HEK293 (cell line): ENCODE results near the gene ZSWIM4.

Experiments
- BCL11B ChIP-seq: fragments of 450-650 bp; formaldehyde crosslinking; IDR thresholded peaks from 2 replicates; pipeline ENCODE4 v1.5.1; 2016; ENCODE audit warnings: low read depth, missing biosample characterization, missing genetic modification characterization
- GLI2 ChIP-seq: fragments of 450-650 bp; formaldehyde crosslinking; IDR thresholded peaks from 2 replicates; pipeline ENCODE4; 2017; ENCODE audit warnings: missing biosample characterization, missing genetic modification characterization, low read depth, borderline replicate concordance
- GLIS2 ChIP-seq: fragments of 450-650 bp; formaldehyde crosslinking; IDR thresholded peaks from 2 replicates; pipeline ENCODE4 v1.5.1; 2016; ENCODE audit warnings: missing biosample characterization, missing genetic modification characterization
- IKZF3 ChIP-seq: fragments of 450-650 bp; IDR thresholded peaks from 2 replicates; pipeline ENCODE4 v1.5.0; 2018; ENCODE audit warnings: missing biosample characterization, mild to moderate bottlenecking, missing genetic modification characterization, moderate library complexity
- KLF1 ChIP-seq: fragments of 450-650 bp; formaldehyde crosslinking; IDR thresholded peaks from 2 replicates; pipeline ENCODE4 v1.5.1; 2016; ENCODE audit warnings: missing biosample characterization, missing genetic modification characterization
- KLF16 ChIP-seq: fragments of 450-650 bp; formaldehyde crosslinking; IDR thresholded peaks from 2 replicates; pipeline ENCODE4 v1.5.1; 2017; ENCODE audit warnings: missing biosample characterization, missing genetic modification characterization
- PATZ1 ChIP-seq: fragments of 450-650 bp; formaldehyde crosslinking; IDR thresholded peaks from 2 replicates; pipeline ENCODE4 v1.5.1; 2016; ENCODE audit warnings: missing biosample characterization, missing genetic modification characterization
- PRDM1 ChIP-seq: fragments of 450-650 bp; formaldehyde crosslinking; IDR thresholded peaks from 2 replicates; pipeline ENCODE4; 2016; ENCODE audit warnings: missing biosample characterization, missing genetic modification characterization
- WT1 ChIP-seq: fragments of 450-650 bp; formaldehyde crosslinking; IDR thresholded peaks from 2 replicates; pipeline ENCODE4 v1.5.1; 2016; ENCODE audit warnings: missing biosample characterization, missing genetic modification characterization
- ZBTB17 ChIP-seq: fragments of 450-650 bp; formaldehyde crosslinking; IDR thresholded peaks from 2 replicates; pipeline ENCODE4 v1.5.1; 2016; ENCODE audit warnings: missing biosample characterization, missing genetic modification characterization
- ZBTB20 ChIP-seq: fragments of 450-650 bp; formaldehyde crosslinking; IDR thresholded peaks from 2 replicates; pipeline ENCODE4 v1.5.1; 2016; ENCODE audit warnings: missing biosample characterization, missing genetic modification characterization
- ZBTB44 ChIP-seq: fragments of 450-650 bp; IDR thresholded peaks from 2 replicates; pipeline ENCODE4 v1.5.1; 2018; ENCODE audit warnings: missing biosample characterization, mild to moderate bottlenecking, missing genetic modification characterization
- ZBTB48 ChIP-seq: fragments of 450-650 bp; formaldehyde crosslinking; IDR thresholded peaks from 2 replicates; pipeline ENCODE4 v1.5.1; 2016; ENCODE audit warnings: missing biosample characterization, missing genetic modification characterization
- ZFP3 ChIP-seq: fragments of 450-650 bp; formaldehyde crosslinking; IDR thresholded peaks from 2 replicates; pipeline ENCODE4 v1.5.1; 2016; ENCODE audit warnings: low read depth, missing biosample characterization, missing genetic modification characterization
- ZNF132 ChIP-seq: fragments of 450-650 bp; formaldehyde crosslinking; IDR thresholded peaks from 2 replicates; pipeline ENCODE4 v1.5.1; 2017; ENCODE audit warnings: missing biosample characterization, missing genetic modification characterization, borderline replicate concordance
- ZNF24 ChIP-seq: fragments of 450-650 bp; formaldehyde crosslinking; IDR thresholded peaks from 2 replicates; pipeline ENCODE4 v1.5.1; 2016; ENCODE audit warnings: missing biosample characterization, missing genetic modification characterization
- ZNF280C ChIP-seq: fragments of 450-650 bp; formaldehyde crosslinking; IDR thresholded peaks from 2 replicates; pipeline ENCODE4 v1.5.1; 2016; ENCODE audit warnings: missing biosample characterization, missing genetic modification characterization
- ZNF391 ChIP-seq: fragments of 450-650 bp; formaldehyde crosslinking; IDR thresholded peaks from 2 replicates; pipeline ENCODE4 v1.5.1; 2016; ENCODE audit warnings: low read depth, missing biosample characterization, missing genetic modification characterization, borderline replicate concordance
- ZNF521 ChIP-seq: fragments of 450-650 bp; formaldehyde crosslinking; IDR thresholded peaks from 2 replicates; pipeline ENCODE4 v1.5.1; 2017; ENCODE audit warnings: missing biosample characterization, mild to moderate bottlenecking, missing genetic modification characterization
- ZNF530 ChIP-seq: fragments of 450-650 bp; formaldehyde crosslinking; IDR thresholded peaks from 2 replicates; pipeline ENCODE4 v1.5.1; 2016; ENCODE audit warnings: low read depth, missing biosample characterization, missing genetic modification characterization
- ZNF561 ChIP-seq: fragments of 450-650 bp; IDR thresholded peaks from 2 replicates; pipeline ENCODE4 v1.5.1; 2018; ENCODE audit warnings: missing biosample characterization, missing genetic modification characterization, borderline replicate concordance
- ZNF580 ChIP-seq: fragments of 450-650 bp; formaldehyde crosslinking; IDR thresholded peaks from 2 replicates; pipeline ENCODE4 v1.5.1; 2016; ENCODE audit warnings: missing biosample characterization, missing genetic modification characterization
- ZNF600 ChIP-seq: fragments of 450-650 bp; formaldehyde crosslinking; IDR thresholded peaks from 2 replicates; pipeline ENCODE4 v1.5.1; 2016; ENCODE audit warnings: missing biosample characterization, missing genetic modification characterization
- ZNF692 ChIP-seq: fragments of 450-650 bp; formaldehyde crosslinking; IDR thresholded peaks from 2 replicates; pipeline ENCODE4 v1.5.1; 2016; ENCODE audit warnings: missing biosample characterization, missing genetic modification characterization
- ZSCAN16 ChIP-seq: fragments of 450-650 bp; formaldehyde crosslinking; IDR thresholded peaks from 2 replicates; pipeline ENCODE4 v1.5.1; 2016; ENCODE audit warnings: missing biosample characterization, missing genetic modification characterization
- ZSCAN18 ChIP-seq: fragments of 450-650 bp; formaldehyde crosslinking; IDR thresholded peaks from 2 replicates; pipeline ENCODE4 v1.5.1; 2016; ENCODE audit warnings: missing biosample characterization, missing genetic modification characterization
- ZSCAN4 ChIP-seq: fragments of 450-650 bp; formaldehyde crosslinking; IDR thresholded peaks from 2 replicates; pipeline ENCODE4 v1.5.1; 2017; ENCODE audit warnings: missing biosample characterization, missing genetic modification characterization

The ZSWIM4 gene

GRCh38 chr19:13846557-13847406 is 51.5 kb downstream of the ZSWIM4 start (continued):
- TF ChIP-seq ZNF561 (tag by site-specific recombination) (peak; percentile 74; the same call in 1 of the 2 replicates), ZNF692 (tag by site-specific recombination) (peak; percentile 88), PATZ1 (tag by site-specific recombination) (peak; percentile 100), ZBTB48 (peak; percentile 70), IKZF3 (peak; percentile 91), KLF1 (tag by site-specific recombination) (peak; percentile 79), ZBTB17 (tag by site-specific recombination) (0 out of 2 replicates have a peak, but pooled peaks have one; percentile 8), WT1 (tag by site-specific recombination) (peak; percentile 70), ZBTB44 (tag by site-specific recombination) (peak; percentile 61; the same call in 1 of the 2 replicates), GLI2 (tag by site-specific recombination) (peak; percentile 27; the same call in 1 of the 2 replicates), ZNF132 (no peak), ZBTB20 (tag by site-specific recombination) (peak; percentile 30; the same call in 1 of the 2 replicates), ZNF530 (tag by site-specific recombination) (no peak), ZNF24 (no peak; the same call in none of the 2 replicates), ZSCAN16 (tag by site-specific recombination) (no peak), ZSCAN18 (tag by site-specific recombination) (peak; percentile 71; the same call in 1 of the 2 replicates), GLIS2 (tag by site-specific recombination) (peak; percentile 83), ZNF600 (tag by site-specific recombination) (peak; percentile 84), ZNF521 (tag by site-specific recombination) (no peak), ZNF280C (tag by site-specific recombination) (no peak), BCL11B (tag by site-specific recombination) (peak; percentile 91), ZNF580 (tag by site-specific recombination) (peak; percentile 80), PRDM1 (tag by site-specific recombination) (0 out of 2 replicates have a peak, but pooled peaks have one; percentile 8), ZFP3 (tag by site-specific recombination) (no peak), ZNF391 (tag by site-specific recombination) (peak; percentile 70; the same call in 1 of the 2 replicates), KLF16 (tag by site-specific recombination) (peak; percentile 83), ZSCAN4 (tag by site-specific recombination) (0 out of 2 replicates have a peak, but pooled peaks have one; percentile 15)
